HG03439 (cell line): Measurements from ENCODE around the gene CLSTN1.

ENCODE experiments used
- ATAC-seq: cut with Tn5 transposase; IDR thresholded peaks from one replicate; pipeline ENCODE4 v1.9.1; 2021; ENCODE audit warnings: mild to moderate bottlenecking, moderate library complexity; ENCODE audit not compliant: unreplicated experiment

CLSTN1 gene

GRCh38 chr1:9852004-9852403 lies 28.2 kb upstream of the CLSTN1 start:
- no peak for ATAC-seq

GRCh38 chr1:9850442-9851162 lies 26.8 kb upstream of the CLSTN1 start:
- ATAC-seq: no peak

GRCh38 chr1:9849691-9850441 lies 26.1 kb upstream of the CLSTN1 start:
- no peak for ATAC-seq

GRCh38 chr1:9848022-9848421 lies 24.3 kb upstream of the CLSTN1 start:
- ATAC-seq: no peak

- ATAC-seq: no peak
Measured at GRCh38 chr1:9847269-9847668, 23.5 kb upstream of the CLSTN1 start.

GRCh38 chr1:9846611-9847171 lies 22.9 kb upstream of the CLSTN1 start:
- no peak for ATAC-seq

- no peak for ATAC-seq
Measured at GRCh38 chr1:9845914-9846313, 22.1 kb upstream of the CLSTN1 start.

GRCh38 chr1:9844756-9845155 lies 21.0 kb upstream of the CLSTN1 start:
- no peak for ATAC-seq

GRCh38 chr1:9844106-9844505 lies 20.3 kb upstream of the CLSTN1 start:
- no peak for ATAC-seq

GRCh38 chr1:9843576-9843945 lies 19.8 kb upstream of the CLSTN1 start:
- ATAC-seq: no peak

GRCh38 chr1:9842781-9843575 lies 19.2 kb upstream of the CLSTN1 start:
- ATAC-seq: no peak

GRCh38 chr1:9842073-9842711 lies 18.4 kb upstream of the CLSTN1 start:
- no peak for ATAC-seq

- no peak for ATAC-seq
Measured at GRCh38 chr1:9841460-9841859, 17.7 kb upstream of the CLSTN1 start.

- ATAC-seq: no peak
Measured at GRCh38 chr1:9840176-9840575, 16.4 kb upstream of the CLSTN1 start.

GRCh38 chr1:9838946-9839345 lies 15.2 kb upstream of the CLSTN1 start:
- no peak for ATAC-seq

GRCh38 chr1:9836632-9836960 lies 12.8 kb upstream of the CLSTN1 start:
- ATAC-seq: no peak

GRCh38 chr1:9835758-9836631 lies 12.2 kb upstream of the CLSTN1 start:
- ATAC-seq: no peak

- no peak for ATAC-seq
Measured at GRCh38 chr1:9835404-9835757, 11.6 kb upstream of the CLSTN1 start.

- ATAC-seq: no peak
Measured at GRCh38 chr1:9833632-9834031, 9.9 kb upstream of the CLSTN1 start.

GRCh38 chr1:9827558-9828185 lies 3.9 kb upstream of the CLSTN1 start:
- ATAC-seq: no peak
